Kidney (tissue), 22 donors: ENCODE measurements around the gene PPT2. TPM values are rescaled to one million over a fixed set of nuclear protein-coding genes. Genes with fewer than 3 reads are reported as not detected.

Experiments used
- DNase-seq, 5 donors: peaks; one replicate each; pipeline ENCODE4 v3.0.0-alpha.2; 2013 to 2020
- FAIRE-seq: peaks from 2 replicates; lab custom pipeline; 2012; peaks lifted over from hg19 to GRCh38; lab: Jason Lieb, UNC
- H3K27ac ChIP-seq, 2 donors: one replicate each; pipeline ENCODE4 v1.7.0; 2013; ENCODE audit warnings: low read depth in 2 of 2, low read length in 2 of 2, inconsistent platforms in 1 of 2
- H3K27me3 ChIP-seq: one replicate; pipeline ENCODE4 v1.7.1; 2013; ENCODE audit warnings: low read length, inconsistent platforms; ENCODE audit not compliant: control insufficient read depth, insufficient read depth
- H3K36me3 ChIP-seq, 3 donors: one replicate each; pipeline versions ENCODE4 v1.7.0 to v1.7.1; 2013; ENCODE audit warnings: low read length in 3 of 3, control low read depth in 1 of 3, inconsistent platforms in 1 of 3; ENCODE audit not compliant: insufficient read depth in 3 of 3, control insufficient read depth in 2 of 3
- H3K4me1 ChIP-seq, 3 donors: one replicate each; pipeline versions ENCODE4 v1.7.0 to v1.7.1; 2013; ENCODE audit warnings: low read length in 3 of 3, inconsistent platforms in 1 of 3, low read depth in 1 of 3; ENCODE audit not compliant: control insufficient read depth in 2 of 3, insufficient read depth in 2 of 3
- H3K4me3 ChIP-seq, 3 donors: one replicate each; pipeline versions ENCODE4 v1.7.0 to v1.8.1; 2013; ENCODE audit warnings: low read length in 3 of 3, control low read depth in 1 of 3, inconsistent platforms in 1 of 3
- H3K9ac ChIP-seq, 3 donors: one replicate each; pipeline versions ENCODE4 v1.7.0 to v1.7.1; 2013; ENCODE audit warnings: low read length in 3 of 3, control low read depth in 1 of 3, inconsistent platforms in 1 of 3
- H3K9me3 ChIP-seq, 3 donors: one replicate each; pipeline versions ENCODE4 v1.7.0 to v1.7.1; 2013; ENCODE audit warnings: low read length in 3 of 3, control low read depth in 1 of 3, inconsistent platforms in 1 of 3; ENCODE audit not compliant: control insufficient read depth in 2 of 3, insufficient read depth in 1 of 3
- intact Hi-C: fragments of 100-400 bp; cut with DNase I; formaldehyde crosslinking; loops from one replicate; pipeline ENCODE4 v1.11.1; 2022
- long read RNA-seq, 10 donors: library from polyadenylated mRNA in 1 of 10; unstranded in 1 of 10; transcript quantifications; one replicate each; pipeline ENCODE4 v2.0.0 and lab custom pipeline, GENCODE V29; 2021 to 2026
- polyA plus RNA-seq: library from polyadenylated mRNA; stranded (reverse); fragments of 350-450 nt; fragmentation: Illumina TruSeq; extraction: RNeasy Lipid Tissue Mini Kit (QIAGEN cat#74804); gene quantifications from one replicate; pipeline ENCODE4 v1.2.3, GENCODE V29; 2014; ENCODE audit warnings: low read depth, low replicate concordance; ENCODE audit not compliant: insufficient read depth
- total RNA-seq: library from RNA; stranded (reverse); fragmentation: NEBNext Ultra II Directional; extraction: Animal tissue kit (Norgen Biotek cat#: 25700); gene quantifications from one replicate; pipeline ENCODE4 v1.2.1, GENCODE V29; 2021
- TF ChIP-seq, protein P1 (sequence below): IDR thresholded peaks from 3 replicates; pipeline ENCODE4 v1.5.1; 2012; ENCODE audit warnings: mild to moderate bottlenecking, moderate library complexity, borderline replicate concordance; ENCODE audit not compliant: insufficient read depth; ENCODE audit errors: extremely low read depth
- donor health status: control.
- donor health status: control.
- donor health status: control.
- donor health status: control.
- donor health status: control.
- donor health status: DM: yes; HTN: yes; CAD: no.
- donor health status: Normal renal cell carcinoma (clear cell type).

PPT2 gene, protein sequence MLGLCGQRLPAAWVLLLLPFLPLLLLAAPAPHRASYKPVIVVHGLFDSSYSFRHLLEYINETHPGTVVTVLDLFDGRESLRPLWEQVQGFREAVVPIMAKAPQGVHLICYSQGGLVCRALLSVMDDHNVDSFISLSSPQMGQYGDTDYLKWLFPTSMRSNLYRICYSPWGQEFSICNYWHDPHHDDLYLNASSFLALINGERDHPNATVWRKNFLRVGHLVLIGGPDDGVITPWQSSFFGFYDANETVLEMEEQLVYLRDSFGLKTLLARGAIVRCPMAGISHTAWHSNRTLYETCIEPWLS
- total RNA-seq (23.0 TPM), polyA plus RNA-seq (20.3 TPM)
- long read RNA-seq, donor 1, partial matches to known transcripts, result 0 of 5 reads
- long read RNA-seq, donor 1, other reads (novel, unspliced or antisense), result 0 of 5 reads
- long read RNA-seq, donor 2, partial matches to known transcripts, result 0 of 3 reads
- long read RNA-seq, donor 2, other reads (novel, unspliced or antisense), result 0 of 3 reads
- long read RNA-seq, donor 3, partial matches to known transcripts, result 0 of 3 reads
- long read RNA-seq, donor 3, other reads (novel, unspliced or antisense), result 0 of 3 reads
- long read RNA-seq, donor 4, transcript PPT2-244 (9 exons, 2,053 nt), result major isoform, 5 of 7 reads
- long read RNA-seq, donor 4, partial matches to known transcripts, result 0 of 7 reads
- long read RNA-seq, donor 4, other reads (novel, unspliced or antisense), result 0 of 7 reads
- long read RNA-seq, donor 5, result 0 reads
- long read RNA-seq, donor 6, partial matches to known transcripts, result 0 of 7 reads
- long read RNA-seq, donor 6, other reads (novel, unspliced or antisense), result 0 of 7 reads
- long read RNA-seq, donor 7, partial matches to known transcripts, result 6 of 7 reads
- long read RNA-seq, donor 7, other reads (novel, unspliced or antisense), result 1 of 7 reads
- long read RNA-seq, donor 8, partial matches to known transcripts, result 0 of 9 reads
- long read RNA-seq, donor 8, other reads (novel, unspliced or antisense), result 0 of 9 reads
- long read RNA-seq, donor 9, partial matches to known transcripts, result 0 of 3 reads
- long read RNA-seq, donor 9, other reads (novel, unspliced or antisense), result 0 of 3 reads
- long read RNA-seq, donor 10, partial matches to known transcripts, result 0 of 6 reads
- long read RNA-seq, donor 10, other reads (novel, unspliced or antisense), result 0 of 6 reads

GRCh38 chr6:32153564-32154513 lies at the start of gene PPT2:
Gene PPT2, plus strand, starts transcription at chr6:32154141. Its CDS starts 454 bp downstream, at chr6:32154595.
- FAIRE-seq (no peak), DNase-seq (peak; percentile 95 to 98 (median 97))
- Histone ChIP-seq H3K9ac (peak within 1 kb of the TSS; percentile 82 to 91 (median 83)), H3K9me3 (no peaks in the 10 kb centered on the region), H3K36me3 (peaks cover 5 to 22% (median 12%) of the 10 kb centered on the region in 3 donors), H3K4me3 (peak within 1 kb of the TSS; percentile 89 to 99 (median 96)), H3K27ac (peak within 1 kb of the TSS; percentile 88 to 98), H3K27me3 (no peaks in the 10 kb centered on the region), H3K4me1 (peaks cover 4 to 20% (median 13%) of the 10 kb centered on the region in 3 donors)
- TF ChIP-seq, protein P1, sequence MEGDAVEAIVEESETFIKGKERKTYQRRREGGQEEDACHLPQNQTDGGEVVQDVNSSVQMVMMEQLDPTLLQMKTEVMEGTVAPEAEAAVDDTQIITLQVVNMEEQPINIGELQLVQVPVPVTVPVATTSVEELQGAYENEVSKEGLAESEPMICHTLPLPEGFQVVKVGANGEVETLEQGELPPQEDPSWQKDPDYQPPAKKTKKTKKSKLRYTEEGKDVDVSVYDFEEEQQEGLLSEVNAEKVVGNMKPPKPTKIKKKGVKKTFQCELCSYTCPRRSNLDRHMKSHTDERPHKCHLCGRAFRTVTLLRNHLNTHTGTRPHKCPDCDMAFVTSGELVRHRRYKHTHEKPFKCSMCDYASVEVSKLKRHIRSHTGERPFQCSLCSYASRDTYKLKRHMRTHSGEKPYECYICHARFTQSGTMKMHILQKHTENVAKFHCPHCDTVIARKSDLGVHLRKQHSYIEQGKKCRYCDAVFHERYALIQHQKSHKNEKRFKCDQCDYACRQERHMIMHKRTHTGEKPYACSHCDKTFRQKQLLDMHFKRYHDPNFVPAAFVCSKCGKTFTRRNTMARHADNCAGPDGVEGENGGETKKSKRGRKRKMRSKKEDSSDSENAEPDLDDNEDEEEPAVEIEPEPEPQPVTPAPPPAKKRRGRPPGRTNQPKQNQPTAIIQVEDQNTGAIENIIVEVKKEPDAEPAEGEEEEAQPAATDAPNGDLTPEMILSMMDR, result peak; percentile 1
- intact Hi-C loops, result no loop called here

GRCh38 chr6:32105433-32105832 lies 48.5 kb upstream of the PPT2 start:
- peaks cover 0 to 12% (median 6%) of the 10 kb centered on the region in 3 donors for H3K4me1 ChIP-seq
- no peaks in the 10 kb centered on the region for H3K36me3 ChIP-seq
- no peak overlapping the region for H3K27ac ChIP-seq
- no peaks in the 10 kb centered on the region for H3K9me3 ChIP-seq
- no peak overlapping the region for H3K9ac ChIP-seq
- H3K27me3 ChIP-seq, result no peaks in the 10 kb centered on the region
- DNase-seq (no peak), FAIRE-seq (no peak)
- TF ChIP-seq, protein P1, result no peak
- intact Hi-C loops, result no loop called here
- H3K4me3 ChIP-seq, result no peak overlapping the region

- no peaks in the 10 kb centered on the region for H3K9me3 ChIP-seq
- peak overlapping the region; percentile 40 to 63 for H3K27ac ChIP-seq
- no peak for FAIRE-seq
- H3K9ac ChIP-seq, result peak overlapping the region in 1 of 3 donors; percentile 62
- TF ChIP-seq, protein P1, result no peak
- no peak for DNase-seq
- no peaks in the 10 kb centered on the region for H3K27me3 ChIP-seq
- H3K4me1 ChIP-seq, result peaks cover 0 to 16% (median 6%) of the 10 kb centered on the region in 3 donors
- H3K4me3 ChIP-seq, result peak overlapping the region in 1 of 3 donors; percentile 25
- intact Hi-C loops, result no loop called here
- no peaks in the 10 kb centered on the region for H3K36me3 ChIP-seq
Measured at GRCh38 chr6:32107406-32107805, 46.5 kb upstream of the PPT2 start.
